ENCODE measurements around the gene TRMT2B. TPM values are rescaled to one million over a fixed set of nuclear protein-coding genes. Genes with fewer than 3 reads are reported as not detected.

TRMT2B gene
- total RNA-seq, 1 experiment from 2014 or later = 13.7 TPM

GRCh38 chrX:100995469-100995868 is 56.4 kb downstream of the TRMT2B start:
- Histone ChIP-seq H3K18ac (ENCODE audit: insufficient read length, low read depth, low read length) (no peak overlapping the region), H3K79me1 (ENCODE audit: insufficient read depth, low read depth, low read length, poor library complexity, severe bottlenecking) (no peaks in the 10 kb centered on the region), H2BK20ac (ENCODE audit: low read depth, low read length, poor library complexity, severe bottlenecking) (no peak overlapping the region), H4K91ac (ENCODE audit: insufficient read length, low read depth, low read length) (no peak overlapping the region), H2BK120ac (ENCODE audit: low read depth, low read length, poor library complexity, severe bottlenecking) (no peak overlapping the region), H3K23ac (ENCODE audit: insufficient read length, low read depth, low read length) (no peak overlapping the region), H2BK15ac (ENCODE audit: low read depth, low read length) (no peak overlapping the region), H3K27me3 (ENCODE audit: insufficient read depth, low read length) (no peaks in the 10 kb centered on the region), H3K9ac (ENCODE audit: extremely low read depth, insufficient read length, low read length) (no peak overlapping the region), H3K9me3 (ENCODE audit: control insufficient read depth, low read depth, low read length) (peaks cover 41% of the 10 kb centered on the region), H3K4ac (ENCODE audit: low read depth, low read length) (no peak overlapping the region), H3K56ac (ENCODE audit: insufficient read length, low read depth, low read length) (no peak overlapping the region), H3K23me2 (ENCODE audit: insufficient read length, low read depth, low read length, poor library complexity, severe bottlenecking) (no peaks in the 10 kb centered on the region), H2BK5ac (ENCODE audit: insufficient read length, low read length) (no peak overlapping the region), H3K27ac (ENCODE audit: insufficient read length, low read depth, low read length) (no peak overlapping the region), H3K14ac (ENCODE audit: insufficient read depth, low read length) (no peak overlapping the region), H4K5ac (ENCODE audit: insufficient read length, low read depth, low read length) (no peak overlapping the region), H3K79me2 (ENCODE audit: insufficient read depth, low read length) (no peaks in the 10 kb centered on the region), H3T11ph (ENCODE audit: low read length) (no peak overlapping the region), H2AK5ac (ENCODE audit: insufficient read length, low read length) (no peak overlapping the region), H4K8ac (replicated peaks; ENCODE audit: insufficient read length, low read depth, low read length) (no peak overlapping the region), H3K4me1 (ENCODE audit: insufficient read depth, low read length) (no peaks in the 10 kb centered on the region), H2BK12ac (ENCODE audit: insufficient read length, low read depth, low read length) (no peak overlapping the region), H3K4me2 (ENCODE audit: insufficient read depth, insufficient read length, low read length) (no peak overlapping the region), H2AFZ (ENCODE audit: low read length) (no peak overlapping the region), H4K20me1 (ENCODE audit: control insufficient read depth, insufficient read depth, insufficient read length) (no peaks in the 10 kb centered on the region)
- WGBS (ENCODE audit: extremely low coverage, insufficient read length, low lambda C conversion rate) = no CpG with 5 or more reads among the region's 5 CpGs
- peaks cover 37 to 50% of the 10 kb centered on the region in 2 experiments for H3K9me3 Mint-ChIP-seq
- no peaks in the 10 kb centered on the region for H3K27me3 Mint-ChIP-seq (ENCODE audit: low read depth)
- peaks cover 0 to 10% (median 0%) of the 10 kb centered on the region in 3 experiments; a peak in 3 of 7 replicates for H3K36me3 Mint-ChIP-seq (ENCODE audit: insufficient read depth in 1 of 3, low read depth in 3 of 3)
- H3K4me1 Mint-ChIP-seq = no peaks in the 10 kb centered on the region
- no peak overlapping the region for H3K27ac Mint-ChIP-seq
- no peak for TF ChIP-seq CTCF (conservative IDR thresholded peaks at IDR 0.05)
- DNase-seq = no peak
- no peak overlapping the region for H3K4me3 Mint-ChIP-seq

Data from H9 (cell line).